Activated CD4-positive, alpha-beta memory T cell treated with anti-CD3 and anti-CD28 coated beads for 36 hours (primary cell): ENCODE measurements around the gene THTPA. TPM values are rescaled to one million over a fixed set of nuclear protein-coding genes. Genes with fewer than 3 reads are reported as not detected.
"Not testable (repeated sequence)": the region's sequence is repeated elsewhere in the genome, so short reads cannot be mapped to it uniquely, and the experiment has no call there.

Experiments used
- CTCF ChIA-PET: fragments of 350-600 bp; sonication (Branson Sonifier 250); formaldehyde crosslinking; loops from one replicate; lab custom pipeline; 2021; ENCODE audit warnings: antibody characterized with exemption, inconsistent platforms; lab: Charles Lee
- POLR2A ChIA-PET: fragments of 350-600 bp; sonication (Branson Sonifier 250); formaldehyde crosslinking; loops from one replicate; lab custom pipeline; 2021; ENCODE audit warnings: antibody characterized with exemption; lab: Charles Lee
- DNase-seq: peaks from one replicate; pipeline ENCODE4 v3.0.0-alpha.2; 2020
- H3K27ac Mint-ChIP-seq: one replicate; pipeline ENCODE4 v1.8.0; 2021; ENCODE audit warnings: mixed read lengths
- H3K27me3 Mint-ChIP-seq: one replicate; pipeline ENCODE4 v1.8.0; 2021; ENCODE audit warnings: mixed read lengths
- H3K36me3 Mint-ChIP-seq: one replicate; pipeline ENCODE4 v1.8.0; 2021; ENCODE audit warnings: mixed read lengths
- H3K4me1 Mint-ChIP-seq: one replicate; pipeline ENCODE4 v1.8.0; 2021; ENCODE audit warnings: low read depth, mixed read lengths
- H3K4me3 Mint-ChIP-seq: one replicate; pipeline ENCODE4 v1.8.0; 2021; ENCODE audit warnings: mild to moderate bottlenecking, mixed read lengths
- H3K9me3 Mint-ChIP-seq: one replicate; pipeline ENCODE4 v1.8.0; 2021; ENCODE audit warnings: mixed read lengths
- intact Hi-C: fragments of 100-400 bp; cut with micrococcal nuclease; formaldehyde crosslinking; loops from one replicate; pipeline ENCODE4 v1.15.1; 2023
- total RNA-seq, 2 experiments: library from RNA; stranded (reverse); gene quantifications; one replicate each; pipeline ENCODE4 v1.2.3, GENCODE V29; 2021

Gene THTPA
- total RNA-seq, 2 experiments from 2014 or later = 7.7 to 8.2 TPM

DNA sequence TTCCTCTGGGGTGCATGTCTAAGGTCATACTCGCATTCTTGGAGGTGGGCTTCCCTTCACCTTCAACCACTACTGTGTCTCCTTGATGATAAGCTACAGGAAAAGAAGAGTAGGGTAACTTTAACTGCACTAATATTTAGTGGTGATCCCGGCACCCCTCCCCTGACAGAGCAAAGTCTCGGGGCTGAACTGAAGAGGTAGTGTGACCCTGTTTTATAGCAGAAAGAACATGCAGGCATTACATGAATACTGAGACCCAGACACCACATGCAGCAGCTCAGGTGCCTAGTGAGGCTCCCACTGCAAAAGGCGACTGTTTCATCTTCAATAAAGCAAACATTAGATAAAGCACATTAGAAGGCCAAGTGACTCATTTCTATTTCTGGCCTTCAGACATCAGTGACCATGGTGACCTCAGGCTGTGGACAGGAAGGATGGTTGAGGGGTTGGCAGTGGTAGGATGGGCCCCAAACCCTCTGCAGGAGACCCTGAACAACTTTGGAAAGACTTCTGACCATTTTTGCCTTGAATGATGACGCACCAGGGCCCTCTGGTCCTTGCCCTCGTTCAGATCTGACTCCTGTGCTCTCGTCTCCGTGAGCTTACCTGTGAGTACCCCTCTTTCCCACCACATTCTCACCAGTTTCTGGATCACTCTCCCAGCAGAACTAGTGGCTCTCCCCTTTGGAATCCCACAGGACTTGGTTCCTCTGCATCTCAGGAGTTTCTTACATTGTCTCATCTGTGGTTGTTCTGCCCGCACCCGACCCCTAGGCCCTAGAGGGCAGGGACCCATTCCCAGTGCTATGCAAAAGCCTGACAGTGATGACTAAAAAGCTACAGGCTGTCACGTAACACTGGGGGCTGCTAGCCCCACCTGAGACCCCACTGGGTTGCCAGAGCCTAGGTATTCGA lies 46.4 kb downstream of the THTPA start:
- H3K4me1 Mint-ChIP-seq = peaks cover 19% of the 10 kb centered on the region
- ChIA-PET CTCF (interaction anchor here (1.1 to 3.5 kb wide), 3 partner anchors 13 to 306 kb away, joined by 3 to 14 read pairs (median 7); no protein-coding TSS in a partner anchor), POLR2A (no interaction called here)
- DNase-seq = no peak
- H3K36me3 Mint-ChIP-seq = no peaks in the 10 kb centered on the region
- peaks cover 4% of the 10 kb centered on the region for H3K9me3 Mint-ChIP-seq
- no peaks in the 10 kb centered on the region for H3K27me3 Mint-ChIP-seq
- H3K4me3 Mint-ChIP-seq = no peak overlapping the region
- intact Hi-C loops = no loop called here
- no peak overlapping the region for H3K27ac Mint-ChIP-seq

- DNase-seq = no peak
- Mint-ChIP-seq H3K9me3 (peaks cover 4% of the 10 kb centered on the region), H3K27ac (no peak overlapping the region), H3K36me3 (no peaks in the 10 kb centered on the region), H3K27me3 (no peaks in the 10 kb centered on the region), H3K4me3 (no peak overlapping the region), H3K4me1 (peaks cover 19% of the 10 kb centered on the region)
- CTCF ChIA-PET = interaction anchor here (1.6 kb wide), 1 partner anchor 29 kb away, joined by 7 read pairs; no protein-coding TSS in a partner anchor
- intact Hi-C loops = no loop called here
- POLR2A ChIA-PET = no interaction called here
Measured at GRCh38 chr14:23603103-23603502, 47.0 kb downstream of the THTPA start.

DNA sequence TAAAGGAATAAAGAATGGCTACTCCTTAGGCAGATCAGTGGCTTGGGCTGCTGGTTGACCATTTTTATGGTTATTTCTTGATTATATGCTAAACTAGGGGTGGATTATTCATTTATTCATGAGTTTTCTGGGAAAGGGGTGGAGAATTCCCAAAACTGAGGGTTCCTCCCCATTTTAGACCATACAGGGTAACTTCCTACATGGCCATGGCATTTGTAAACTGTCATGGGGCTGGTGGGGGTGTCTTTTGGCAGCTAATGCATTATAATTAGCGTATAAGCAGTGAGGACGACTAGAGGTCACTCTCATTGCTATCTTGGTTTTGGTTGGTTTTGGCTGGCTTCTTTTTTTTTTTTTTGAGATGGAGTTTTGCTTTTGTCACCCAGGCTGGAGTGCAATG lies 48.1 kb downstream of the THTPA start:
- H3K27ac Mint-ChIP-seq = no peak overlapping the region
- peaks cover 25% of the 10 kb centered on the region for H3K4me1 Mint-ChIP-seq
- ChIA-PET POLR2A (no interaction called here), CTCF (no interaction called here)
- H3K9me3 Mint-ChIP-seq = peaks cover 7% of the 10 kb centered on the region
- DNase-seq = no peak
- H3K36me3 Mint-ChIP-seq = peaks cover 3% of the 10 kb centered on the region
- intact Hi-C loops = no loop called here
- H3K4me3 Mint-ChIP-seq = no peak overlapping the region
- no peaks in the 10 kb centered on the region for H3K27me3 Mint-ChIP-seq

DNA sequence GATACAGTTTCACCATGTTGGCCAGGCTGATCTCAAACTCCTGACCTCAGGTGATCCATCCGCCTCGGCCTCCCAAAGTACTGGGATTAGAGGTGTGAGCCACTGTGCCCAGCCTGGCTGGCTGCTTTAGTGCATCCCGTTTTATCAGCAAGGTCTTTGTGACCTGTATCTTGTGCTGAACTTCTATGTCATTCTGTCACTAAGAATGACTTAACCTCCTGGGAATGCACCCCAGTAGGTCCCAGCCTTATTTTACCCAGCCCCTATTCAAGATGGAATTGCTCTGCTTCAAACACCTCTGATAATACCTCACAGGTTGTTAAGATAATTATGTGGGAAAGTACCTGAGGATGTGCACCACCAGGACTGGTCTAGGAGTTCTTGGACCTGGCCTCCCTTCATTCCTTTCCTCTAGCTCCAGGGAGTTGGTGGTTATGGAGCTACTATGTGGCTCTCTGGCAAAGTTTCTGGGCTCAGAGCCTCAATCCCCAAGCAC lies 48.7 kb downstream of the THTPA start:
- no peak overlapping the region for H3K27ac Mint-ChIP-seq

DNA sequence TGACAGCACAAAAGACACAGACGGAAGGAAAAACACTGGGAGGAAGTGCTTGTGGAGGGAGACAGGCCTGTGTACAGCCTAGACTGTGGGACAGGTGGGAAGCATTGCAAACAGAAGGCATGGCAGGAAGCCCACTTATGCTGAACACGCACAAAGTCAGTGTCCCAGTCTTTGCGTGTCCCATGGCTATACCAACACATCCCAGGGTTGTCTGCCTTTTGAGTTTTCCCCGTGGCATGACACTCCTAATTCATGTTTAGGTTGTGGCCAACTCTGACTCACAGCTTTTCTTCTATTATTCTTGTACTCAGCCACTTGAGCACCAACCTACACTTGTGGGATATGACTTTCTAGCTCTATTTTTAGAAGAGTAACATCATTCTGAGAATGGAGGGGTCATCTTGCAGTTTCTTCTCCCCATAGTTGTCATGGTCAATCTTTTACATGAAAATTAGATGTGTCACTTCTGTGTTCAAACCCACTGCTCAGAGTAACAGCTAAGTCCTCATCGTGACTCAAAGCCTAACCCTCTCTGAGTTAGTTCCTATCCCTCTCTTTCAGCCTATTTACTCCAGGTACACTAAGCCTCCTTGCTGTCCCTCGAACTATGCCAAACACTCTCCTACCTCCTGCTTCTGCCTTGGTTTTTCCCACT lies 50.0 kb downstream of the THTPA start:
- POLR2A ChIA-PET = interaction anchor here (1.0 kb wide), 1 partner anchor 17 kb away, joined by 4 read pairs; no protein-coding TSS in a partner anchor
- H3K27me3 Mint-ChIP-seq = no peaks in the 10 kb centered on the region
- no peak overlapping the region for H3K4me3 Mint-ChIP-seq
- H3K4me1 Mint-ChIP-seq = peaks cover 44% of the 10 kb centered on the region
- intact Hi-C loops = loop anchor here (1.0 to 2.0 kb wide), 3 partner anchors 17 to 271 kb away; no protein-coding TSS in a partner anchor
- H3K36me3 Mint-ChIP-seq = peaks cover 6% of the 10 kb centered on the region
- peak overlapping the region; percentile 87 for H3K27ac Mint-ChIP-seq
- peaks cover 4% of the 10 kb centered on the region for H3K9me3 Mint-ChIP-seq
- CTCF ChIA-PET = interaction anchor here (1.6 to 1.9 kb wide), 3 partner anchors 17 to 47 kb away, joined by 7 to 14 read pairs (median 14); no protein-coding TSS in a partner anchor
- peak; percentile 53 for DNase-seq

More for the DNA sequence above, 48.7 kb downstream of the THTPA start:
- ChIA-PET POLR2A (no interaction called here), CTCF (interaction anchor here (1.9 kb wide), 1 partner anchor 27 kb away, joined by 14 read pairs; no protein-coding TSS in a partner anchor)
- Mint-ChIP-seq H3K4me1 (peaks cover 31% of the 10 kb centered on the region), H3K27me3 (no peaks in the 10 kb centered on the region), H3K4me3 (no peak overlapping the region), H3K36me3 (peaks cover 5% of the 10 kb centered on the region), H3K9me3 (peaks cover 4% of the 10 kb centered on the region)
- no peak for DNase-seq
- intact Hi-C loops = no loop called here

DNA sequence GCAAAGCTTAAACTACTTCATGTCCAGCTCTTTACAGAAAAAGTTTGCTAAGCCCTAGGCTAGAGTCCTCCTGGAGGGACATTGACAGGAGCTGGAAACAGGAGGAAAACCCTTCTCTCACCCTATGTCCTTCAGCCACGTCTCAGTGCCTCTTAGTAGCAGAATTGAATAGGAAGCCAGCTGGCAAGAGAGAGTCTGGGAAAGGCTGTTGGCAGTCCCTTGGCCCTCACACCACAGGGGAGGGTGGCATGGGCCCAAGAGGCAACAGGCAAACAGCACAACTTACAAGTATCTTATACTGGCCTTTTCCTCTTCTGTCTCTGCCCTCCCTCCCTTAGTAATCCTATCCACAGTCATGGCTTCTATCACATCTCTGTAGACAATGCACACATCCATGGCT lies 52.4 kb downstream of the THTPA start:
- H3K27me3 Mint-ChIP-seq = no peaks in the 10 kb centered on the region
- no peak for DNase-seq
- peaks cover 4% of the 10 kb centered on the region for H3K9me3 Mint-ChIP-seq
- intact Hi-C loops = no loop called here
- H3K4me3 Mint-ChIP-seq = no peak overlapping the region
- H3K27ac Mint-ChIP-seq = no peak overlapping the region
- peaks cover 6% of the 10 kb centered on the region for H3K36me3 Mint-ChIP-seq
- peaks cover 47% of the 10 kb centered on the region for H3K4me1 Mint-ChIP-seq
- POLR2A ChIA-PET = no interaction called here
- CTCF ChIA-PET = interaction anchor here (0.7 to 2.3 kb wide), 2 partner anchors 20 to 24 kb away, joined by 3 to 9 read pairs; no protein-coding TSS in a partner anchor

GRCh38 chr14:23609001-23609400 lies 52.9 kb downstream of the THTPA start:
- ChIA-PET CTCF (interaction anchor here (0.7 to 2.3 kb wide), 2 partner anchors 20 to 23 kb away, joined by 3 to 9 read pairs; no protein-coding TSS in a partner anchor), POLR2A (no interaction called here)
- no peaks in the 10 kb centered on the region for H3K27me3 Mint-ChIP-seq
- DNase-seq = no peak
- peaks cover 4% of the 10 kb centered on the region for H3K9me3 Mint-ChIP-seq
- peak overlapping the region; percentile 59 for H3K27ac Mint-ChIP-seq
- H3K4me1 Mint-ChIP-seq = peaks cover 47% of the 10 kb centered on the region
- H3K4me3 Mint-ChIP-seq = no peak overlapping the region
- intact Hi-C loops = no loop called here
- peaks cover 6% of the 10 kb centered on the region for H3K36me3 Mint-ChIP-seq

GRCh38 chr14:23609411-23610089 lies 53.5 kb downstream of the THTPA start:
- H3K9me3 Mint-ChIP-seq, H3K36me3 Mint-ChIP-seq, DNase-seq, H3K27me3 Mint-ChIP-seq, intact Hi-C loops, H3K4me3 Mint-ChIP-seq, POLR2A ChIA-PET: not testable (repeated sequence)
- CTCF ChIA-PET = interaction anchor here (2.3 to 6.8 kb wide), 3 partner anchors 21 to 23 kb away, joined by 9 to 72 read pairs (median 16); no protein-coding TSS in a partner anchor
- peak overlapping the region; percentile 86 for H3K27ac Mint-ChIP-seq
- peaks cover 47% of the 10 kb centered on the region for H3K4me1 Mint-ChIP-seq

Other genes starting within 250 kb of the THTPA start
- gene BCL2L2, start 249.4 kb upstream of the THTPA start, total RNA-seq = under 1 TPM; 0.55 to 0.85 TPM
- gene PABPN1, start 234.8 kb upstream of the THTPA start, total RNA-seq = 100 to 1,000 TPM; 198 to 209 TPM
- 1 to 10 TPM; 4.4 to 4.8 TPM for gene SLC22A17, start 203.4 kb upstream of the THTPA start, total RNA-seq
- gene EFS, start 191.1 kb upstream of the THTPA start, total RNA-seq = not detected
- not detected for gene IL25, start 183.5 kb upstream of the THTPA start, total RNA-seq
- not detected for gene CMTM5, start 179.2 kb upstream of the THTPA start, total RNA-seq
- gene MYH6, start 148.0 kb upstream of the THTPA start, total RNA-seq = under 1 TPM in 1 of 2 experiments, not detected in 1; 0.05 TPM
- gene MYH7, start 120.6 kb upstream of the THTPA start, total RNA-seq = under 1 TPM in 1 of 2 experiments, not detected in 1; 0.02 TPM
- gene NGDN, start 86.6 kb upstream of the THTPA start, total RNA-seq = 10 to 100 TPM; 42.1 to 44.1 TPM
- 1 to 10 TPM; 1.2 to 1.4 TPM for gene ZFHX2, start 4.5 kb upstream of the THTPA start, total RNA-seq
- gene AP1G2, start 11.5 kb downstream of the THTPA start, total RNA-seq = 100 to 1,000 TPM; 182 to 190 TPM
- under 1 TPM in 1 of 2 experiments, not detected in 1; 0.12 TPM for gene JPH4, start 22.5 kb downstream of the THTPA start, total RNA-seq
- 1 to 10 TPM; 2.5 to 2.6 TPM for gene DHRS2, start 80.1 kb downstream of the THTPA start, total RNA-seq